Activated T-cell treated with anti-CD3 and anti-CD28 coated beads, Interleukin-2, amount 50 U/mL, for 1 hour (primary cell): ENCODE results near the gene KIAA0825.

ENCODE experiments used
- DNase-seq: peaks from one replicate; pipeline ENCODE4 v3.0.0-alpha.2; 2020

Gene KIAA0825

DNA sequence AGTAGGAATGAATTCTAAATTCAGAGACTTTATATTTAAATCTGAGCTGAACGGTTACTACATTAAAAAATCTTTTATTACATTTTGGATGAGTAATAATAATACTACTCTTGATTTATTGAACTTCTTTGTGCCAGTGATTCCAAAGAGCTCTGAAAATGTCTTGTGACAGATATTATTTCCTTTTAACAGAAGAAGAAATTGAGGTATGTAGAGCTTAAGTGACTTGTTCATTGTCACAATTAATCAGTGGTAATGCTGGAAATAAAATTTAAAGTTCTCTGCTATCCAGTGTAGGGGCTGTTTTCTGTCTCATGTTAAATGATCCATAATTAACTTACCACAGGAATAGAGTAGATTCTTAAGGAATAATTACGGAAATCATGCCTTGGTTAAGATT is 335.3 kb downstream of the KIAA0825 start:
- DNase-seq, result no peak

DNA sequence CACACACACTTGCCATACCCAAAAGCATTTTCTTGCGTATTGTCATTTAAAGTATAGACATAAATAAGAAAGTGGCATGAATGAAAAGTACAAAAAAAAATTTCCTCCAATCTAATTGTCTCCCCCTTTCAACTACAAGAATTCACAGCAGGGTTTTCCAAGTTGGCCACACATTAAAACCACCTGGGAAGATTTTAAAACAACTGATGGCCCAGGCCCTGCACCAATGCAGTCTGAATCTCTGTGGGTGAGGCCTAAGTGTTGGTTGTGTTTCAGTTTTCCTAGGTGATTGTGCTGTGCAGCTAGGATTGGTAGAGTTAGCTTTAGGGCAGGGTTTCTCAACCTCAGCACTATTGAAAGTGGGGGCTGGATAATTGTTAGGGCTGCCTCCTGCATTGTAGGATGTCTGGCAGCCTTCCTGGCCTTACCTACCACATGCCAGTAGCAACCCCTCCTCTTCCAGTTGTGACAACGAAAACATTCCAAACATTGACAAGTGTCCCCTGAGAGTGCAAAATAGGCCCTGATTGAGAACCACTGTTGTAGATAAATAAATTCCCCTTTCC is 337.1 kb downstream of the KIAA0825 start:
- no peak for DNase-seq

DNA sequence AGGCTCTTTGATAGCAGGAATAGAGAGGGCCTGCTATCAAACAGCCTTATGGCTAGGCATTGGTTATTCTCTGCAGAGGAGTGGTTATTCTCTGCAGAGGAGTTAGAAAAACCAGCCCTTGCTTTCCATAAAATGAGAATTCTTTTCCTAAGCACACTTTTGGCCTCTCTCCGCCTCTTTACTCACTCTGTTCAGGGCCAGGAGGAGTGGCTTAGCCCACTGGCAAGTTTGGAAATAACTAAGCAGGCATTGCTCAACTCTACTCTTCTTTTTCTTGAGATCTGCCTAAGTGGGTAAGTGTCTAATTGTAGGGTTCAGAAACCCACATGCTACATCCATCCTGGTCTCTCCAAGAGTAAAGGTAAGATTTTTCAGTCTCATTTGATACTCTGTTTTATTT is 341.7 kb downstream of the KIAA0825 start:
- DNase-seq, result no peak

DNA sequence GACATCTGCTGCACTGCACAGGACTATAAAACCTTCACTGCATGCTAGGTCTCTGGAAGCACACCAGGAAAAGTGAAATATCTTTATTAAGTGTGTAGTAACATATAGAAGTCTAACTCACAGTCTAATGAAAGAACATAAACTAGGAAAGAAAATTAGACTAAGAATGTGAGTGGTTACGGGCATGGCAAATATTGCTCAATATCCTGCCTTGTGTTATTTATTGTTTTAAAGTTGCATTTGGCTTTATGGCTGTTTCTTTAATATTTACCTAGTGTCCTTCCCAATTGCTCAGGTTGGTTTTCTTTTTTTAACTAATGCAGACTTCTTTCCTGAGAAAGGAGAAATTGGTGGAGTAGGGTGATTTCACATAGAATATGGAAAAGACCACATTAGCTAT is 342.4 kb downstream of the KIAA0825 start:
- no peak for DNase-seq

DNA sequence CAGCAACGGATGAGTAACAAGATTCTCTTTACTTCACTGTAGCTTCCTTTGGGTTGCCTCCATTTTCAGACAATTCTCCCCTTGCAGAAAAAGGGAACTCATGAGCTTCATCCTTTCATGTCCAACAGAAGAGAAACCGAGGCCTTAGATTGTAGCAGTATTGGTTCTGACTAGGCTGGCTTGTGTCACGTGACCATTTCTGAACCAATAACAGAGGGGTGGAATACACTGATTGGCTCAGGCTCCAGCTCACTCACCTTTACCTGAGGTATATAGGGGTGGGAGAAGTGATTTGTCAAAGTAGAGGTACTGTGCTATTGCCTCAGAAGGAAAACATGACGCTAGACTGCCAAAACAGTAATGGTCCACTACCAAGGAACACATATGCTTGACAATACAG is 343.7 kb downstream of the KIAA0825 start:
- no peak for DNase-seq

DNA sequence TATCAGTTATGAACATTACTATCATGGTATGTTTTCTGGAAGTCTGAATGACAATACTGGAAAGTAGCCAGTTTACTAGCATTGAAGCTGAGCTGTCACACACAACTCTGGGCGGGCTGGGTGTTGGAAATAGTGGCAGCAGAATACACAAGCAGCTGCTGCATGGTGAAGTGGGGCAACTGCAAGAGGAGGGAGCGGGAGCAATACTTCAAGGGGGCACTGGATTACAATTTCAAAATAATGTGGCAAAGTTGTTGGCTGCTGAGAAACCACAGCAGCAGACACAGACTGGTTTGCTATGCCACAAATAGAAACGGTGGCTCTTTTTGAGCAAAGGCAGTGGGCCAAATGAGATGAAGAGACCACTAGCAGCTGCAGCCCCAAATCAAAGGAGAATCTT is 350.2 kb downstream of the KIAA0825 start:
- DNase-seq, result no peak

DNA sequence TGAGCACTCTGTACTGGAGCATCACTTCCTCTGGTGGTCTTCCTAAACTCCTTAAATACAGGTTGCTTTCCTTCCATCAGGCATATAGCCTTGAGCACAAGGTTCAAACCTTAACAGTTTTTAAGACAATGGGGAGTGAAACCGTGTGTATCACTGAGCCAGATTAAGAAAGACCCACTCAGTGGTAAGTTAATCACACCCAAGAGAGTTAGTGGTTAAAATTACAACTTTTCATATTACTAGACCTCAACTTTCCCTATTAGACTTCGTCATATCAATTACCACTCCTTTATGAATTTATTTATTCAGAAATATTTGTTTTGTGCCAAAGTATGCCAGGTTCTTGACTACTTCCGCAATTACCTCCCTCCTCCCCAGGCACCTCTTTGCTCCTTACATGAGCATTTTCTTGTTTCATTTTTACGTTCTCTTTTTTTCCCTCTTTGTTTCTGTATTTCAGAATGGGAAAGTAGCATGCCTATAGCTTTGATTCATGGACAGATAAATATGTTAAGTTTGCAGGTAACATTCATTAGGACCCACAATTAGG is 351.0 kb downstream of the KIAA0825 start:
- DNase-seq, result no peak

DNA sequence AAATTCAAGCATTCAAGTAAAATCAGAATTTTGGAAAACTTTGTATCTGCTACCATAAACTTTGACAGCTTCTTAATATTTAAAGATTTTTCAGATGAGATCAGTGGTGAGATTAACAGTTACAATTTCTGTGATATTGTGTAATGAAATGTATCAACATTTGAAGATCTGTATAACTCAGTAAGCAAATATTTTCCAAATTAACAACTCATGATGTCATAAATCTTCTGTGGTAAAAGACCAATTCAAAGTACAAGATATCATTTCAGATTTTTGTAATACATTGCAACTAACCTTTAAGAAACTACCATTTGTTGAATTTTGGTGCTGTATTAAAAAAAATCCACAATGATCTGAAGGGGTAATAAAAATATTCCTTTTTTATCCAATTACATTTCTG is 352.2 kb downstream of the KIAA0825 start:
- no peak for DNase-seq

DNA sequence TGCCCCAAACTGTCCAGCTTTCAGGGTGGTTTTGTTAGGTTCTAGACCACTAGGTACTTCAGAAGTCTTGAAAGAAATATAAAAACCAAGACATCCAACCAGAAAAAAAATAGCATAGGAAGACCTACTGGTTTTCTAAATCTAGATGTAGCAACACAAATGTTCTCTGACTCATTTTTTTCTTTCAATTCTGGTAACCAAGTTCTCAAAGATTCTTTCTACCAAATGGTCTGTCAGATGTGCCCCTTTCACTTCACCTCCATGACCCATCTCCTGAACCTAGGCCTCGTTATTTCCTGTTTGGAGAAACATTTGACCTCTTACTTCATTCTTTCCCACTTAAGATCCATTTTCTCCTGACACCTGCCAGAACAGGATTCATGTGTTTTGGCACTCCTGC is 355.3 kb downstream of the KIAA0825 start:
- DNase-seq, result no peak

DNA sequence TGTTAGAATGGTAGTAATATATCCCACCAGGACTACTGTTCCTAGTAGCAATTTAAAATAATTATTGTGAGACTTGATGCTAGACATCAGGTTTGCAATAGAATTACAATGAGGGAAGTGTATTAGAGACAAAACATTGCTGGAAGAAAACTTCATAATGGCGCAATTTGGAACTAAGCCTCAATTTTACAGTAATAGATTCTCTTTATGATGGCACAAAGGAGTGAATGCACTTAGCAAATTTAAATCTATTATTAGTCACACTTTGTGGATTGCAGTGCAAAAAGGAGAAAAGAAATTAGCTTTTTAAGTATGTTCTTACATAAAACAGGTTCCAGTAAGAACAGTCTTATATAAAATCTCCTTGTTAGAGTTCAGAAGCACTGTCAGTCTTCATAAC is 358.3 kb downstream of the KIAA0825 start:
- no peak for DNase-seq

DNA sequence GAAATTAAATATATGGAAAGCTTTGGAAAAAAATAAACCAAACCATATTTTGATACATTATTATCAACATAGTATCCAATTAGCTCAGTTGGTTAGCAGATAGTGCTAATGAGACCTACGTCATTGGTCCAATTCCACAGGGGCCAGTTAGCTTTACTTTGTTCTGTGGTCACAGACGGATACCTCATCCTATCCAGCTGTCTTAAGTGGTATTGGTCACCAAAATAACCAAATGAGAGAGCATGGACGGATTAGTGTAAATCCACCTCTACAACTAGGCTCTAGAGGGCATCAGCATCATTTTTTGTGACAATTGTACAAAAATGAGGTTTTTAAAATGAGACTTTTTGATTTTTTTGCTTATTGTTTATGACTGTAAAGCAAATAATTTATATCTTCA is 364.2 kb downstream of the KIAA0825 start:
- DNase-seq, result no peak

DNA sequence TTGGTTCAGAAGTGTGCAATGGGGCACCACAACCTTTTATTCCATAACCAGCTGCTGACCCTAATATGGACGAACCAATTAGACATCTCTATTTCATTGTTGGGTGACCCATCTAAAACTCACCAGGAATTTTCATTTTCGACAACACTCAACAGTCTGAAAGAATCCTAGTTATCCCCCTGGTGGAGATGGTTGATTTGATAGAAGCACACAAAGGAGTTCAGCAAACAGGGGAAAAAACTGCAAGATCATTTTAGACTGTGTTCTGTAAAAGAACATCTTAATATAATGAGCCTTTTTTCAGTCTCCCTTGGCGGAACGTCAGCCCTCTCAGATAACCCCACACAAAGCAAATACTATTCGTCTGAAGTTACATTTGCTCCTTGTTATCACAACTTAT is 367.4 kb downstream of the KIAA0825 start:
- no peak for DNase-seq

DNA sequence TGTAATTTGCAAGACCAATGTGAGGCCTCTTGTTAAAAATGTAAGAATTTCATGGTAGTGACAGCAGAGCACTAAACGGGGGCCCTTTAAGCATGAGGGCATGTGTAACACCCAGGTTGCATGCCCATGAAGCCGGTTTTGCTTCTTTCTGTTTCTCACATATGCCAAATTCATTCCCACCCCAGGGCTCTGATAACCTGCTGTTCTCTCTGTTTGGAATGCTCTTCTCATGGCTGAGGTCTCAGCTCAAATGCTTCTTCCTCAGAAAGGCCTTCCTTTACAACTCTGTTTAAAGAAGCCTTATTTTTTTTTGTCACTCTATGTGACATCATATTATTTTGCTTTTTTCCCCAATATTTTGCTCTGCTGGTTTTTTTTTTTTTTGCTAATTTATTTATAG is 369.0 kb downstream of the KIAA0825 start:
- no peak for DNase-seq

DNA sequence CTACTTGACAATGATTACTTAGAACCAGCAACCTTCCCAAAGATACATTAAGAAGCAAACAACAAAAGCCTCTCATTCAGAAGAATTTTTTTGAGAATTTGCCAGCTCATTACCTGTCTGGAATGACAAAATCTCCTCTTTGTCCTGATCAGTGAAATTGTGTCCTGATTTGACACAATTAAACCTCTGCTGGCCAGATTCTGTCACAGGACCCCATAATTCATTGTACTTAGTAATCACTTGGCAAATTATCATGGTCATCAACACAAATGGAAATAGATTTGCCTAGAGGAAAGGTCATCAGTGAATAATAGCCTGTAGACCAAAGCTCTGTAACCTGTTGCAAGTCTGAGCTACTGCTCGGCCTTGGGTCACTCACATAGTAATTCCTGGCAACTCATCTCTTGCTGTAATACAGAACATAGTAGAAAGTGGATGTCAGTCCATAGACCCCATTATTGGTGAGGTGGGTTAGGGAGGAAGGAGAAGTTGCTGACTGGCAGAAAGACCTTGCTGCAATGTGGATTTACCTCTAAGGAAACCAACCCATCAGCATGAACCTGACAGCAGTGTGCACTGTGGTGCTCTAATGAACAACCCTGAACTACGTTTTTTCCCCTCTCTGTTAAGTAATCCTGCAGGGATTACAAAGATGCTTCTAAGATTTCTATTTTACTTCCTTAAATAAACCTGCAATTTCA is 370.1 kb downstream of the KIAA0825 start:
- DNase-seq, result no peak

DNA sequence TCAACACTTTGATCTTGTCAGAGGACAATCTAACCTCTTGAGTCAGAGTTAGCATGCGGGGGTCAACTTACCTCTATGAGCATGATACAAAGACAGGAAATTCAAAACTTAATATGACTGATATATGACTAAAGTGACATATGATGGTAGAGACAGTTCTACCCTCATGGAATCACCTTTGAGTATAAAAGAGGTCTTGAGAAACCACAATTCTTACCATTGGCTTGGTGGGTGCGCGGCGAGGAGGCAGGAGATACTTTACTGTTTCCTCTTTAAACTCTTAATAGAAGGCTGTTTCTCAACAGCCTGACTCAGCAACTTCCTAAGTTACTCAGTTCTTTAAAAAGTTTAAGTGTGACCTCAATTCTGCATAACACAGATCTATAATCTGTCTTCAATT is 372.8 kb downstream of the KIAA0825 start:
- DNase-seq, result no peak

DNA sequence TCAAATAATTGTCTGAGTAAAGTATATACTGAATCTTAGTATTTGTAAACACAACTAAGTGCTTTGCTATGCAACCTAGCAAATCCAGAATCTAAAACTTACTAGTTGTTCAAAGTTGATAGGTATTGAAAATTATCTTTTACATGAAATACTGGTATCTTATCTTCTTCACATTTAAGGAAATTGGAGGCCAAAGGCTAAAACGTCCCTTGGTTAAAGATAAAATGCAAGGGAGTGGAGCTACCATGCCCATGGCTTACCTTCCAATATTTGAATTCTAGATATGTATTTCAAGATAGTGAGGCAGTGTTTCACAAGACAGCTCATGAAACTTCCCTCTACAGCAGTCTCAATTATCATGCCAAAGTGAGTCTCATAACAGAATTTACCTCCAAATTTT is 373.5 kb downstream of the KIAA0825 start:
- DNase-seq, result no peak

DNA sequence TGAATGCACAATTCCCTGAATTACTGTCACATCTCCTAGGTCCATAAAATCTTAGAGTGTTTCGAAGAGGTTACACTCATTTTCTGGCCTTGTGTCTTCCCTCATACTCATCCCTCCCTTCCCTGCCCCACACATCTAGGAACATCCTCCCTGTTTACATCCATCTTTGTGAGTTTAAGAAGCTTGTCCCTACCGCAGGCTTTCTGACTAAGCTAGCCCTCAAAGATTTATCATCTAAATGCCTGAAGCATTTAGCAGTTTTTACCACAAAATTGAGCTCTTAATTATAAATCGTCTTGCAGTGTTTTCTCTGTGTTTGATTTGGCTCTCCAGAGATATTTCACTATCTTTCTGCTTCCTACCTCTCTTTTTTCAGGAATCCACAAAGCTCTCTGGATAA is 374.8 kb downstream of the KIAA0825 start:
- DNase-seq, result no peak

DNA sequence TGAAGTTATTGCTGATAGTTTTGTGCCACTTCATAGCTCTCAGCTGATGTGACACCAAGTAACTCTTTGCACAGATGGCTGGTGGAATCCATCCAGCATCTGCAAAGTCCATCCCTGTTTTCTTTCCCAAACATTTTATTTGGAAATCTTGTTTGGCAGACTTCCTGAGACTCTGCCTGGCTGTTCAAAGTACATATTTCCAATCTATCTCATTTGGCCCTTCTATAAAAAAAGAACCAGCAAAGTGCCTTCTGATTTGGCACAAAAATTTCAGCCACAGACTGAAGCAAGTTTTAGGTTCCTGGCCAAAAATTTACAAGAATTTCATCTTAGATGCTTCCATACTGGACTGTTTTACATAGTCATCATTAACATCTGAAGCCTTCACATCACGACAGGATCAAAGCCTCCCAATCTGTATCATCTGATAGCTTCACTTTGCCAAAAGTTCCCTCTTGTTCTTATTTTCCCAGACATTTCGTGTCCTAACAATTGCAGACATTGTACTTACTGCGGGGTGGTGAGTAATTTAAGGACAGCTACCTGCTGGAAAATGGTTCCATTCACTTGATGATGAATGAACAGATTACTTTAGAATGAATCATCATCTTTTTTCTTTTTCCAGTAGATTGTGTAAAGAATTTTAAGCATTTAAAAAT is 377.3 kb downstream of the KIAA0825 start:
- DNase-seq, result no peak

DNA sequence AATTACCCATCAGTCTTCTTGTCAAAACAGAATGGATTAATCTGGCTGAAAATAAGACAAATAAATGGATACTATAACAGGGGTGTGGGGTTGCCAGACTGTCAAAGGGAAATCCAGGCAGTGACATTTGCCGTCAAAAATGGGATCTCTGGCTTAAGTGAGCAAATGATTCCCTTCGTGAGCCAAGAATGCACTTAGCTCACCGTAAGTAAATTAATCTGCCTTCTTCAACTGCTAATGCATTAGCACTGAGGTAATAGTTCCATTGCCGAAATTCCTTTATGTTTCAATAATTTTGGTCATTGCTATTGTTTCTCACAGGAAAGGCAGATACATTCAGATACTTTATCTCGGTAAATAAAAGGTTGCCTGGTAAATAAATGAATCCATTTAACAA is 377.8 kb downstream of the KIAA0825 start:
- DNase-seq, result no peak

DNA sequence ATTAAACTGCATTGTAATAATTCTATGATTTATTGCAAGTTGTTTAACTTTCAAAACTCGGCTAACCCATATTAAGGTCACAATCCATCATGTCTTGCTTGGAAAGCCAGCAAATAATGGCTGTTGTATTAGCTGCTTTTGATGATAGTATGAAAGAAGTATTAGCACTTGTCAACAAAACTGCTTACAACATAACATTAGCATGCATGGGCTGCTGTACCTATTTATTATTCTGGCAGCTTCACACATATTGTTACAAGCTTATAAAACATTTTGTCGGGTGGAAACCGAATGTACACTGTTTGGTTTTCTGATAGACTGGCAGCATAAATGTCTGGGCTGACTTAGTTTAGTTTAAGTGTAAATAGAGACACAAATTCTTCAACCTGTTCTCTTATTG is 378.3 kb downstream of the KIAA0825 start:
- no peak for DNase-seq

DNA sequence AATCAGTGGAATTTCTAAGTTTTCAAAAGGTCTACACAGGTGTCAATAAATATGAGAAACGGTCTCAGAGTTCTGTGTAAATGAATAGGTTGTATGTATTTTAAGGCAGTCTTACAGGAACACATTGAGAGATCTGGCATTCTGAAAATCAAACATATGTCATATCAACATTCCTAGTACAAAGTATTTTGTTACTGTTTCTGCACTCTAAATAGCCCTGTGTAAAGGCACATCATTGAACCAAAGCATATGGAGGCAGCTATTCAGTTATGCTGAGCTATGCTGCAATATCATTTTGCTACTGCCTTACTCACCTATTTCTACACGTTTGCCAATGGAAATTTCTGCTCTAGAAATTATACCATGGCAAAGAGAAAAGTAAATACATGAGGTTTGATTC is 379.1 kb downstream of the KIAA0825 start:
- no peak for DNase-seq

DNA sequence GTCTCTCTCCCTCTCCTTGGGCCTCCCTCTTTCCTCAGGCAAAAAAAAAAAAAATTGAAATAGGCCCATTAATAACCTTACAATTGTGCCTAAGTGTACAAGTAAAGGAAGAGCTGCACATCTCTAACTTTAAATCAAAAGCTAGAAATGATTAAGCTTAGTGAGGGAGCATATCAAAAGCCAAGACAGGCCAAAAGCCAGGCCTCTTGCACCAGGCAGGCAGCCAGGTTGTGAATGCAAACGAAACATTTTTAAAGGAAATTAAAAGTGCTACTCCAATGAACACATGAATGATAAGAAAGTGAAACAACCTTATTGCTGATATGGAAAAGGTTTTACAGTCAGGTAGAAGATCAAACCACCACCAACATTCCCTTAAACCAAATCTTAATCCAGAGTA is 383.4 kb downstream of the KIAA0825 start:
- no peak for DNase-seq

DNA sequence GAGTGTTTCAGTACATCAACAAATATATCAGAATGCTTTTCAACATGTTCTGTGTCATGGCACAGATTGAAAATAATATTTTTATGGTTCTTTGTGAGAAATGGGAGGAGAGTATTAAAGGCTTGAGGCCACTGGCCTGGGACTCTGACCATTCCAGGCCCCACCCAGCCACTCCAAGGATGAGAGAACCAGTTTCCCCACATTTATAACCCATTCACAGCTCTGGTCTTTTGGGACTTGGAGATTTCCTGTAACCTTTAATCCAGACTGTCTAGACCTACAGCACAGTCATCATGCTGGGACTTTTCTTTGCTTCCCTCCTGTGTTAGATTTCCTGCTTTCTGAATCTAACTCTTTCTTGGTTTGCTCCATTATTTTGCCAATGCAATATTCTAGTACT is 389.6 kb downstream of the KIAA0825 start:
- DNase-seq, result no peak

DNA sequence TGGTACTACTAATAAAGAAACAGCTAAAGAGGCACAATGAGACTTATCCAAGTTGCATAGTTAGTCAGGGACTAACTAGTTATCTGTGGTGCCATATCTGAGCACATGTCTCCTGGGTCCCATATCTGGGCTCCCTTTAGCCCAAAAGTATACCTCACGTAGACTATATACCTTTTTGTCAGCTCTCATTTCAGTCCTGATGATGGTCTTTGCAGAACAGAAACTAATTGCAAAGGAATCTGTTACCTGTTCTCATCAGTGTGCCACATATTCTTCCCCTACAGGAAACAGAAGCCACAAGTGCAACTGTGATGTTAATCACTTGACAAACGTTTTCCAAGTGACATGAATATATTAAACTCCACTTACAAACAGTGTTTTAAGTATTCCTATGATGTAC is 395.2 kb downstream of the KIAA0825 start:
- DNase-seq, result no peak

DNA sequence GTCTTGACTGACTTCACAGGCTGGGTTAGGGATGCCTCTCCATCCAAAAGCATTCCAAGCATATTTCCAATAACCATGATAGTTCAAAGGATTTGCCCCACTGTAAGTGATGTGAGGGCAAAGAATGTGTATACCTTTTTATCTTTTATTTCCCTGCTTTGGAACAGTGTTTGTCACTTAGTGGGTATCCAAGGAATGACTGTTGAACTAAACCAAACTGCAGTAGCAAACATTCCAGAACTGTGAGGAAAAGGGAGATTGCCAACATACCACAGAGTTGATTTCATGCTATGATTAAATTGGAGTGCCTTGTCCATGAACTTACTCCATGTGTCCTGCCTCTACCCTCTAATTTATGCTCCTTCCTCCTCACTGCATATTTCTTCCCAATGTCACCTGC is 400.0 kb downstream of the KIAA0825 start:
- DNase-seq, result no peak
